ENCODE measurements around the gene SMPDL3A. TPM values are rescaled to one million over a fixed set of nuclear protein-coding genes. Genes with fewer than 3 reads are reported as not detected.

SMPDL3A gene
- total and polyA plus RNA-seq, 2 donors (not counting 1 experiment from before 2014, with no cell fraction given), result 0.21 to 2.0 TPM

DNA sequence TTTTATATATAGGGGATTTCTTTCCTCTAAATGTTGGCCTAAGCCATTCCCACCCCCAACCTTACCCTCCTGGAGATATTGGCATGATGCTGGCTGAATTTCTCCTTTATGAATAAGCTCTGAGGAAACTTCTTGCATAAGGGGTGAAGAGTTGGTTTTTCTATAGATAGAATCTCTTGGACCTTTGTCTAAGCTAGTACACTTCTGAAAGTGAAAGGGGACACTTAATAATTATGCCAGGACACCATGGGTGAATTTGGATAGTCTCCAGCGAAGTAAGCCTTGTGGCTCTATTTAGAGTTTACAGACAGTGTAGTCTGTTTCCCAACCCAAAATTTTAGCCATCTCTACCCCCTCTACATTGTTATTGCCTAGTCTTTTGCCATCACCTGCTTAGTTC lies 36.6 kb upstream of the SMPDL3A start:
- CTCF ChIA-PET, result no interaction called here

More for the DNA sequence above, 36.6 kb upstream of the SMPDL3A start:
- Mint-ChIP-seq H3K27ac (peak overlapping the region; percentile 57), H3K9me3 (ENCODE audit: insufficient read depth) (peaks cover 3% of the 10 kb centered on the region), H3K4me1 (peaks cover 45% of the 10 kb centered on the region), H3K4me3 (peak overlapping the region; percentile 5), H3K27me3 (no peaks in the 10 kb centered on the region)
- no peak for TF ChIP-seq EZH2 (IDR thresholded peaks at IDR 0.05; ENCODE audit: borderline replicate concordance, insufficient read depth, low read depth, low read length, poor library complexity, severe bottlenecking)
- TF ChIP-seq CTCF (IDR thresholded peaks at IDR 0.05), result no peak
- Histone ChIP-seq H2AFZ (ENCODE audit: insufficient read depth, low read depth, low read length, poor library complexity, severe bottlenecking) (no peak overlapping the region), H3K4me1 (ENCODE audit: control insufficient read depth in 2 of 2, insufficient read depth in 2 of 2, low read length in 2 of 2) (peaks cover 7 to 17% of the 10 kb centered on the region in 2 donors), H3K4me2 (replicated peaks; ENCODE audit: low read depth, low read length, poor library complexity, severe bottlenecking) (no peak overlapping the region), H3K79me2 (ENCODE audit: control insufficient read depth, insufficient read depth, low read length) (no peaks in the 10 kb centered on the region), H4K20me1 (ENCODE audit: control insufficient read depth, insufficient read depth, low read length, poor library complexity, severe bottlenecking) (no peaks in the 10 kb centered on the region), H3K9me3 (ENCODE audit: control extremely low read depth in 1 of 3, control insufficient read depth in 2 of 3, insufficient read depth in 1 of 3, low read length in 2 of 3) (peaks cover 0 to 9% (median 0%) of the 10 kb centered on the region in 3 donors), H3K27me3 (replicated peaks in 1 of 4; ENCODE audit: control extremely low read depth in 1 of 4, control insufficient read depth in 3 of 4, insufficient read depth in 4 of 4, low read length in 3 of 4) (no peaks in the 10 kb centered on the region), H3K36me3 (replicated peaks in 1 of 2; ENCODE audit: control extremely low read depth in 1 of 2, control insufficient read depth in 1 of 2, extremely low read depth in 1 of 2, insufficient read depth in 2 of 2, low read length in 1 of 2) (no peaks in the 10 kb centered on the region), H3K4me3 (ENCODE audit: control extremely low read depth in 1 of 5, extremely low read depth in 1 of 5, insufficient read depth in 1 of 5, low read depth in 2 of 5, low read length in 4 of 5) (no peak overlapping the region), H3K27ac (ENCODE audit: low read length in 2 of 2) (no peak overlapping the region), H3K9ac (ENCODE audit: low read length) (no peak overlapping the region)
- DNase-seq, result no peak
- POLR2A ChIA-PET, result no interaction called here
- intact Hi-C loops (cut with micrococcal nuclease), result no loop called here
- ATAC-seq (ENCODE audit: low read depth), result no peak
- no CpG with 5 or more reads among the region's 1 CpG for WGBS (ENCODE audit: insufficient coverage)

Data from B cell (primary cell).